Activated T-cell treated with anti-CD3 and anti-CD28 coated beads, Interleukin-2, amount 50 U/mL, for 24 hours (primary cell): ENCODE measurements around the gene CENPA.

ENCODE experiments used
- DNase-seq: peaks from one replicate; pipeline ENCODE4 v3.0.0-alpha.2; 2020
- H3K27ac Mint-ChIP-seq: 2 replicates; pipeline ENCODE4 v1.8.0; 2020; ENCODE audit warnings: mild to moderate bottlenecking, mixed read lengths
- H3K27me3 Mint-ChIP-seq: 2 replicates; pipeline ENCODE4 v1.8.0; 2020; ENCODE audit warnings: mixed read lengths
- H3K36me3 Mint-ChIP-seq: 2 replicates; pipeline ENCODE4 v1.8.0; 2020; ENCODE audit warnings: low read depth, mixed read lengths
- H3K4me1 Mint-ChIP-seq: 2 replicates; pipeline ENCODE4 v1.8.0; 2020; ENCODE audit warnings: low read depth, mixed read lengths
- H3K4me3 Mint-ChIP-seq: 2 replicates; pipeline ENCODE4 v1.8.0; 2020; ENCODE audit warnings: mild to moderate bottlenecking, moderate library complexity, mixed read lengths
- H3K9me3 Mint-ChIP-seq: 2 replicates; pipeline ENCODE4 v1.8.0; 2020; ENCODE audit warnings: mixed read lengths

The CENPA gene

GRCh38 chr2:26820932-26821331, 35.1 kb downstream of the CENPA start:
- H3K9me3 Mint-ChIP-seq = no peaks in the 10 kb centered on the region
- no peak for DNase-seq
- no peak overlapping the region for H3K27ac Mint-ChIP-seq

GRCh38 chr2:26822877-26823276, 37.0 kb downstream of the CENPA start:
- no peaks in the 10 kb centered on the region for H3K4me1 Mint-ChIP-seq
- no peak overlapping the region for H3K4me3 Mint-ChIP-seq
- H3K27me3 Mint-ChIP-seq = peaks cover under 1% of the 10 kb centered on the region
- no peaks in the 10 kb centered on the region for H3K36me3 Mint-ChIP-seq
- no peak for DNase-seq
- H3K27ac Mint-ChIP-seq = no peak overlapping the region
- H3K9me3 Mint-ChIP-seq = no peaks in the 10 kb centered on the region

More at GRCh38 chr2:26820932-26821331, 35.1 kb downstream of the CENPA start:
- Mint-ChIP-seq H3K4me1 (no peaks in the 10 kb centered on the region), H3K36me3 (no peaks in the 10 kb centered on the region), H3K4me3 (no peak overlapping the region), H3K27me3 (peaks cover 4% of the 10 kb centered on the region)

- Mint-ChIP-seq H3K36me3 (no peaks in the 10 kb centered on the region), H3K9me3 (no peaks in the 10 kb centered on the region), H3K4me1 (no peaks in the 10 kb centered on the region), H3K27ac (no peak overlapping the region), H3K4me3 (no peak overlapping the region), H3K27me3 (peaks cover 60% of the 10 kb centered on the region)
- DNase-seq = no peak
Observed at GRCh38 chr2:26838121-26838906, 52.5 kb downstream of the CENPA start.

- Mint-ChIP-seq H3K27ac (no peak overlapping the region), H3K27me3 (peaks cover 60% of the 10 kb centered on the region), H3K9me3 (no peaks in the 10 kb centered on the region), H3K4me1 (peaks cover under 1% of the 10 kb centered on the region), H3K36me3 (no peaks in the 10 kb centered on the region), H3K4me3 (no peak overlapping the region)
- no peak for DNase-seq
Observed at GRCh38 chr2:26840937-26841610, 55.2 kb downstream of the CENPA start.

- Mint-ChIP-seq H3K36me3 (no peaks in the 10 kb centered on the region), H3K4me3 (no peak overlapping the region), H3K4me1 (peaks cover 13% of the 10 kb centered on the region), H3K27me3 (peaks cover 66% of the 10 kb centered on the region), H3K9me3 (no peaks in the 10 kb centered on the region), H3K27ac (no peak overlapping the region)
- no peak for DNase-seq
Observed at GRCh38 chr2:26843041-26843440, 57.2 kb downstream of the CENPA start.
